Prostate gland (tissue), 2 donors: ENCODE data around the gene CNTRL.

Experiments
- POLR2A ChIP-seq: fragments of 450-650 bp; IDR thresholded peaks from one replicate; pipeline ENCODE4 v1.6.1; 2016; ENCODE audit warnings: antibody characterized with exemption, mild to moderate bottlenecking
- POLR2AphosphoS5 ChIP-seq: sonication (generic); formaldehyde crosslinking; IDR thresholded peaks from one replicate; pipeline ENCODE4 v1.6.1; 2017; ENCODE audit warnings: antibody characterized with exemption
- TF ChIP-seq, protein P1 (sequence below), 4 experiments: fragments of 200-600 bp in 2 of 4; fragments of 450-650 bp in 2 of 4; sonication (generic) in 2 of 4; IDR thresholded peaks; 1 replicate in 3 of 4; 2 replicates in 1 of 4; pipeline ENCODE4 v1.5.1; 2016 to 2019; ENCODE audit warnings: antibody characterized with exemption in 4 of 4, mild to moderate bottlenecking in 2 of 4, moderate library complexity in 2 of 4

DNA sequence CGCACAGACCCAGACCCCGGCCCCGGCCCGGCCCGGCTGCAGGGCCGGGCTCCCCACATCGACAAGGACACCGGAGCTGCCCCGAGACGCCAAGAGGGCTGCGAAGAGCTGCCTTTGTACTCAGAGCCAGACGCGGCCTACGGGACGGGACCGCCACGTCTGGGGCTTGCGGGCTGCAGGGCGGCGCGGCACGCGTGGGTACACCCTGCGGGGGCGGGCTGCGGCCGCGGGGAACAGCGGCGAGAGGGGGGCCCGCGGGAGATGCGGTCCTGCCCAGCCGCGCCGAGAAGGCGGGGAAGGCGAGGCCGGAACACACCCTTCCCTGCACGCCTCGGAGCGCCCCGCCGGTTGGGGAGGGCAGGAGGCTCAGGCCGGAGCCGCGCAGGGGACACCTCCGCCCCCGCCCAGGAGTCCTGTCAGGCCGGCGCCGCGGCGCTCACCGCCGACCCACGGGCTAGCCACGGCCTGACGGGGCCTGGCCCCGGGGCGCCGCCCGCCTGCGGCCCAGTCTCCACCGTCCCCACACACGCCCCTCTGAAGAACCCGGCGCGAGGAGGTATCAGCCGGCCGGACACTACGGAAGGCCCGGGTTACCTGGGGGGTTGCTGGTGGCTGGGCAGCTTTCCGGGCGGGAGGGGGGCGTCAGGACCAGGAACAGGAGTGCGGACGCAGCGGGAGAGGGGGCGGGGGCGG, 126.4 kb downstream of the CNTRL start:
- TF ChIP-seq POLR2AphosphoS5 = no peak
- TF ChIP-seq, protein P1, sequence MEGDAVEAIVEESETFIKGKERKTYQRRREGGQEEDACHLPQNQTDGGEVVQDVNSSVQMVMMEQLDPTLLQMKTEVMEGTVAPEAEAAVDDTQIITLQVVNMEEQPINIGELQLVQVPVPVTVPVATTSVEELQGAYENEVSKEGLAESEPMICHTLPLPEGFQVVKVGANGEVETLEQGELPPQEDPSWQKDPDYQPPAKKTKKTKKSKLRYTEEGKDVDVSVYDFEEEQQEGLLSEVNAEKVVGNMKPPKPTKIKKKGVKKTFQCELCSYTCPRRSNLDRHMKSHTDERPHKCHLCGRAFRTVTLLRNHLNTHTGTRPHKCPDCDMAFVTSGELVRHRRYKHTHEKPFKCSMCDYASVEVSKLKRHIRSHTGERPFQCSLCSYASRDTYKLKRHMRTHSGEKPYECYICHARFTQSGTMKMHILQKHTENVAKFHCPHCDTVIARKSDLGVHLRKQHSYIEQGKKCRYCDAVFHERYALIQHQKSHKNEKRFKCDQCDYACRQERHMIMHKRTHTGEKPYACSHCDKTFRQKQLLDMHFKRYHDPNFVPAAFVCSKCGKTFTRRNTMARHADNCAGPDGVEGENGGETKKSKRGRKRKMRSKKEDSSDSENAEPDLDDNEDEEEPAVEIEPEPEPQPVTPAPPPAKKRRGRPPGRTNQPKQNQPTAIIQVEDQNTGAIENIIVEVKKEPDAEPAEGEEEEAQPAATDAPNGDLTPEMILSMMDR (IDR thresholded peaks at IDR 0.05) = no peak
- no peak for TF ChIP-seq POLR2A
